Adrenal gland (tissue), 5 donors: ENCODE data around the gene APOB.

Experiments
- POLR2A ChIP-seq, 2 donors: fragments of 450-650 bp; IDR thresholded peaks; one replicate each; pipeline ENCODE4 v1.6.1; 2017; ENCODE audit warnings: antibody characterized with exemption in 2 of 2, mild to moderate bottlenecking in 2 of 2, moderate library complexity in 1 of 2
- TF ChIP-seq, protein P1 (sequence below), 6 experiments: fragments of 450-650 bp in 4 of 6; fragments of 200-600 bp in 2 of 6; sonication (generic) in 1 of 6; IDR thresholded peaks; 1 replicate in 5 of 6; 2 replicates in 1 of 6; pipeline versions ENCODE4 v1.5.1 to v1.8.0; 2016 to 2021; ENCODE audit warnings: antibody characterized with exemption in 6 of 6, mild to moderate bottlenecking in 2 of 6, moderate library complexity in 1 of 6
- donor health status: DM: no; HTN: no; CAD: no.

DNA sequence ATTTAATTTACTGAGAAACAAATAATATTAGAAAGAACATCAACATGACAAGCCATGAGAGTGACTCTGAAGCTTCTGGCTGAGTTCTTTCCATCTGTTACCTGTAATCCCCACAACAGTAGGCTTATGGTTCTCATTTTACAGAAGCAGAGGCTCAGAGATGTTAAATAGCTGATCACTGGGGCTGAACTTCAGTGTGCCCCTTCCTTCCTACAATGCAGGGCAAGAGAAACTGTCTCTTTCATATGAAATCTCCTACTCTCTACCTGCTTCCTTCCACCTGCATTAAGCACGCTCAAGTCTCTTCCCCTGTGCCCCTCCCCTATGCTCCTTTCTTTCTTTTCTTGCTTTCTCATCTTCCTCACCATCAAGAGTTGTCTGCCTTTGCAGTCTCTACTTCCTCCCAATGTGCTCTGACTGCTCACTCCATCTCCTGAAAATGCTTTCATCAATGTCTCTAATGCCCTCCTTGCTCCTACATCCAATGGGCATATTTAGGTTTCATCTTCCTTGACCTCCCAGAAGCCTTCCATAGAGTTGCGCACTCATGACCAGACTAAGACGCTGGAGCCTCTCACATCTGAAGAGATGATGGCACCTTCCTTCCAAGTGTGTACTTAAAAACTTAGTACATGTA is 23.7 kb downstream of the APOB start:
- TF ChIP-seq, protein P1, sequence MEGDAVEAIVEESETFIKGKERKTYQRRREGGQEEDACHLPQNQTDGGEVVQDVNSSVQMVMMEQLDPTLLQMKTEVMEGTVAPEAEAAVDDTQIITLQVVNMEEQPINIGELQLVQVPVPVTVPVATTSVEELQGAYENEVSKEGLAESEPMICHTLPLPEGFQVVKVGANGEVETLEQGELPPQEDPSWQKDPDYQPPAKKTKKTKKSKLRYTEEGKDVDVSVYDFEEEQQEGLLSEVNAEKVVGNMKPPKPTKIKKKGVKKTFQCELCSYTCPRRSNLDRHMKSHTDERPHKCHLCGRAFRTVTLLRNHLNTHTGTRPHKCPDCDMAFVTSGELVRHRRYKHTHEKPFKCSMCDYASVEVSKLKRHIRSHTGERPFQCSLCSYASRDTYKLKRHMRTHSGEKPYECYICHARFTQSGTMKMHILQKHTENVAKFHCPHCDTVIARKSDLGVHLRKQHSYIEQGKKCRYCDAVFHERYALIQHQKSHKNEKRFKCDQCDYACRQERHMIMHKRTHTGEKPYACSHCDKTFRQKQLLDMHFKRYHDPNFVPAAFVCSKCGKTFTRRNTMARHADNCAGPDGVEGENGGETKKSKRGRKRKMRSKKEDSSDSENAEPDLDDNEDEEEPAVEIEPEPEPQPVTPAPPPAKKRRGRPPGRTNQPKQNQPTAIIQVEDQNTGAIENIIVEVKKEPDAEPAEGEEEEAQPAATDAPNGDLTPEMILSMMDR (IDR thresholded peaks at IDR 0.05) = no peak
- no peak for TF ChIP-seq POLR2A (IDR thresholded peaks at IDR 0.05)
